C4-2B (cell line): ENCODE data around the gene CCDC9B.

Experiments
- H3K27ac ChIP-seq: fragments of 450-650 bp; 2 replicates; pipeline ENCODE4 v1.5.1; 2017
- ZFX ChIP-seq: fragments of 450-650 bp; IDR thresholded peaks from 2 replicates; pipeline ENCODE4 v1.6.1; 2017
- TF ChIP-seq, protein P1 (sequence below): fragments of 450-650 bp; conservative IDR thresholded peaks from 2 replicates; pipeline ENCODE4 v1.5.1; 2017; ENCODE audit warnings: mild to moderate bottlenecking

The CCDC9B gene

DNA sequence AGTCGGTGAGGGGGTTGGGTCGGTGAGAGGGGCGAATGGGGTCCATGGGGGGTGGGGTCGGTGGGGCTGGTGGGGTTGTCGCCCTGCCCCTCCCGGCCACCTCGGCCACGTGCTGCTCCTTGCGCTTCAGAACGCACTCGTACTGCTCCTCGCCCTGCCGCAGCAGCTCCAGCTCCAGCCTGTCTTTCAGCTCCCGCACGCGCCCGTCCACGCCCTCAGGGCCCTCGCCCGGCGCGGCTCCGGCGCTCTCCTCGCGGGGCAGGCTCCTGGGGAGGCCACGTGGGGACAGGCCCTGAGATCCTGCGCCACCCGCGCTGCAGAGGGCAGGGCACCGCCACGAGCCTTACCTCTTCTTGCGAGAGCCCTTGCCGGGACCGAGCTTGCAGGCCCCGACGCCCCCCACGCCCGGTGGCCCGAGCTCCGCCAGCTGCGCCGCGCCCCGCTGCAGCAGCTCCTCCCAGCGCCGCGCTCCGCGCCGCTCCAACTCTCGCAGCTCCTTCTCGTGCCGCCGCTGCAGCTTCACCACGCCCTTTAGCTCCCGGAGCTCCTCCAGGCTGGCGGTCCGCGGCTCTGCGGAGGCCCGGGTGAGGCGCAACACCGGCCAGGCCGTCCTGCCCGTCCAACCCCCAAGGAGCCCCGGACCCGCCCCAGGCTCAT lies 49.7 kb downstream of the CCDC9B start:
- H3K27ac ChIP-seq: no peak overlapping the region
- TF ChIP-seq, protein P1, sequence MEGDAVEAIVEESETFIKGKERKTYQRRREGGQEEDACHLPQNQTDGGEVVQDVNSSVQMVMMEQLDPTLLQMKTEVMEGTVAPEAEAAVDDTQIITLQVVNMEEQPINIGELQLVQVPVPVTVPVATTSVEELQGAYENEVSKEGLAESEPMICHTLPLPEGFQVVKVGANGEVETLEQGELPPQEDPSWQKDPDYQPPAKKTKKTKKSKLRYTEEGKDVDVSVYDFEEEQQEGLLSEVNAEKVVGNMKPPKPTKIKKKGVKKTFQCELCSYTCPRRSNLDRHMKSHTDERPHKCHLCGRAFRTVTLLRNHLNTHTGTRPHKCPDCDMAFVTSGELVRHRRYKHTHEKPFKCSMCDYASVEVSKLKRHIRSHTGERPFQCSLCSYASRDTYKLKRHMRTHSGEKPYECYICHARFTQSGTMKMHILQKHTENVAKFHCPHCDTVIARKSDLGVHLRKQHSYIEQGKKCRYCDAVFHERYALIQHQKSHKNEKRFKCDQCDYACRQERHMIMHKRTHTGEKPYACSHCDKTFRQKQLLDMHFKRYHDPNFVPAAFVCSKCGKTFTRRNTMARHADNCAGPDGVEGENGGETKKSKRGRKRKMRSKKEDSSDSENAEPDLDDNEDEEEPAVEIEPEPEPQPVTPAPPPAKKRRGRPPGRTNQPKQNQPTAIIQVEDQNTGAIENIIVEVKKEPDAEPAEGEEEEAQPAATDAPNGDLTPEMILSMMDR: no peak
- TF ChIP-seq ZFX: no peak

DNA sequence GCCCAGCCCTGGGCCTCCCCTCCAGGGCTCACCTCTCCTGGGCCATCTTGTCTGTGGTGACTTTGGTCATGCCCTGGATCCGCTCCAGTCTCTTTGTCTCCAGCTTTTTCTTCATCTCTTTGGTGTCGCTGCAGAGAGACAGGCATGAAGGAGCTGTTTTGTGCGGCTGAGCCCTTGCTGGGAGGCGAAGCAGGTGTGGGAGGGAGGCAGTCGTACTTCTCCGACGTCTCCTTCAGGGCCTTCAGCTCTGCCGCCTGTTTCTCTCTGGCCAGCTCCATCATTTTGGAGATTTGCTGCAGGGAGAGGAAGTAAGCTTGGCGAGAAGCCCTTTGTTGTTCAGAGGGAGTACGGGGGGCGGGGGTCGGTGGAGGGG lies 50.2 kb downstream of the CCDC9B start:
- TF ChIP-seq, protein P1: no peak
- no peak for TF ChIP-seq ZFX

DNA sequence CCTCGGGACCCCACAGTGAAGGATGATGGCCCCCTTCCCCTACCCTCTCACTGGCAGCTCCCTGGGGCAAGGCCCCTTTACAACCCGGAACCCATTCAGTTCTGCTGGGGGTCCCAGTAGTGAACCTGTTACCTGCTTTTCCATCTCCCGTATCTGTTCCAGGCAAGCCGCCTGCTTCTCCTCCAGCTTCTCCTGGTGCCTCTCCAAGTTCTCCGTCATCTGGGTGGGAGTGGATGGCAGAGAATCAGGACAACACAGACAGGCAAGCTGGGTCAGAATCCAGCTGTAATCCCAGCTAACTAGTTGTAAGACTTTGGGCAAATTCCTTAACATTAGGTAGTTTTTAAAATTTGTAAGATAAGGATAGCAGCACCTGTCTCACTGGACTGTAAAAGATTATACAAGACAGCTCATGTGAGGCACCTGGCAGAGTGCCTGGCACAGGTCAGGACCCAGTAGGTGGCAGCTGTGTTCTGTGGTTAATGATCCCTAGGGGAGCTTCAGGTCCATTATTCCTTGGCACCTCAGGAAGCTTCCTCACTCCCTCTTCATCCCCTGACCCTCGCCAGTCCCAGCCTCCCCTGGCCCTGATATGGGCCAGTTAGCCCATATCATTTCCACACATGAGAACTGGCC lies 51.5 kb downstream of the CCDC9B start:
- TF ChIP-seq, protein P1: no peak
- TF ChIP-seq ZFX: no peak
- peak overlapping the region; percentile 27; the same call in 1 of the 2 replicates for H3K27ac ChIP-seq

More for the DNA sequence above, 50.2 kb downstream of the CCDC9B start:
- peak overlapping the region; percentile 27; the same call in 1 of the 2 replicates for H3K27ac ChIP-seq

DNA sequence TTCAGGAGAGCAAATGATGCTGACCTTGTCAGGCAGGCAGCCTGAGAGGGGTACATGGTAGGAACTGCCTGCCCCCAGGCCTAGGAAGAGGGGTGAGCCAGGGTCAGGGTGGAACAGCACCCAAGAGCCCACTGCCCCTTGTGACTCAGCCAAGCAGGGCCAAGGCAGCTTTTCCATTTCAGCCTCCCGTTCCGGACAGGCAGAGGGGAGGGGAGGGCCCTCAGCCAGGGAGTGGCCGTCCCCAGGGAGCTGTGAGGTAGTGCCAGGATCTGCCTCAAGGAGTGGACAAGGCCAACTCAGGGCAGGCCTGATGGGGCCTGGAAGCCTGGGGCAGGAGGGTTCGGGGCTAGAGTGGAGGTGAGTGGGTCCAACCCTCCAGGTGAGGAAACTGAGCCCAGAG lies 52.8 kb downstream of the CCDC9B start:
- TF ChIP-seq, protein P1: no peak
- no peak for TF ChIP-seq ZFX
- peak overlapping the region; percentile 27; the same call in 1 of the 2 replicates for H3K27ac ChIP-seq

DNA sequence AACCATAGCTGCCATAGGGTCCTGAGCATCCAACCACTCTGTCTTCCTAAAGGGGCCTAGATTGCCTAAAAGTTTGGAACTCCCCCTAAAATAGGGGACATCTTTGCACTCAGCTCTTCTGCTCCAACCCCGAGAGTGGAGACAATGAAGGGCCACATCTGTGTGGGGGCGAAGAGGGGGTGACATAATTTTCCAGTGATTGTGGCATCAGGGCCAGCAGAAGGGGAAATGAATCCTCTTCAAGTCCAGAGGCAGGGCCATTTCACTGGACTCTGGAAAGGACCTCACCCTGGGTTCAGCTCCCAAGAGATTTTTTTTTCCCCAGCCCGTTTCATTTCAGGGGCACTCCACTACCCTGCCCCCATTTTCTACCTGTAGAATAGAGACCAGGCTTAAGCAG lies 53.2 kb downstream of the CCDC9B start:
- no peak for TF ChIP-seq ZFX
- TF ChIP-seq, protein P1: no peak
- peak overlapping the region; percentile 27; the same call in 1 of the 2 replicates for H3K27ac ChIP-seq

DNA sequence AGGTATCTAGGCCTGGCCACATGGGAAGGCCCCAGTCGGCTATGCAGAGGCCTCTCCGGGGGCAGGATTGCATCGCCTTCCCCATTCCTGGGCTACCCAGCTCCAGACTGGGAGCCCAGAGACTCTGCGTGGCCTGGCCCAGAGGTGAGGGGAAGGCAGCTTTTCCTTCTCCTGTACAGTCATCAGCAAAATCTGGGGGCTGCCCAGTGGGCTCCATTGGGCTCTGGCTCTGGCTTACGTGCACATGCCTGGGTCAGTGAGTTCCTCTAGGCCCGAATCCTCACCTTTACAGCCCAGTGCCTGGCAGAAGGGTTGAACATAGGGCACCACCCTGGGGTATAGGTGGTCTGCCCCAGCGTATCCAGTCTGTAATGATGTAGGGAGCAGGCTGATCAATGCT lies 53.9 kb downstream of the CCDC9B start:
- no peak for TF ChIP-seq ZFX
- TF ChIP-seq, protein P1: no peak
- no peak overlapping the region; the same call in 1 of the 2 replicates for H3K27ac ChIP-seq

DNA sequence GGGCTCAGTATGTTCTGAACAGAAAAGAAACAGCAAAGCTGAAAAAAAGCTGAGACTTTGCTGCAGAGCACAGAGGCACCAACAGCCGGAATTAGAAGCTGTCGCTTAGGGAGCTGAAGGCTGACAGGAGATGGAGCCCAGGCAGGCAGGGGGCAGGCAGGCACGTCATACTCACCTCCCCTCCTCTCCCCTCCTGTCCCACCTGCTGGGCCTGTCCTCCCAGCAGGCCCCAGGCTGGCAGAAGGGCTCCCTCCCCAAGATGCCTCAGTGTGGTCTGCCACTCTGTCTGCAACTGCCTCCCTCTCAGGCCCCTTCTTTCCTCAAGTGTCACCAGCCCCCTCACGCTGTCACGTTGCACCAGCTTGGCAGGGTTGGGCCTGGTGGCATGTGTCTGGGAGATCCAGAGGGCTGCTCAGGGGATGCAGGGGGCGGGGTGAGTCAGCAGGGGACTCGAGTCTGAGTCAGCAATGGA lies 54.6 kb downstream of the CCDC9B start:
- TF ChIP-seq, protein P1: no peak
- TF ChIP-seq ZFX: no peak
- H3K27ac ChIP-seq: no peak overlapping the region
